Jurkat, Clone E6-1 (cell line): Measurements from ENCODE around the gene TMEM40.
"Not testable (repeated sequence)": the region's sequence is repeated elsewhere in the genome, so short reads cannot be mapped to it uniquely, and the experiment has no call there.

ENCODE experiments used
- DNase-seq: peaks from one replicate; pipeline ENCODE4 v3.0.0-alpha.2; 2011; ENCODE audit warnings: low read depth, low spot score
- H3K4me3 ChIP-seq: 2 replicates; pipeline ENCODE4 v1.5.1; 2011; ENCODE audit warnings: mild to moderate bottlenecking, low read length, control low read depth, moderate library complexity

TMEM40 gene

GRCh38 chr3:12727937-12728336 lies 31.1 kb downstream of the TMEM40 start:
- no peak for DNase-seq

GRCh38 chr3:12727481-12727880 lies 31.6 kb downstream of the TMEM40 start:
- DNase-seq, result no peak
- no peak overlapping the region for H3K4me3 ChIP-seq

More at GRCh38 chr3:12727937-12728336, 31.1 kb downstream of the TMEM40 start:
- no peak overlapping the region for H3K4me3 ChIP-seq

- H3K4me3 ChIP-seq, result no peak overlapping the region
- DNase-seq, result no peak
These were observed 33.6 kb downstream of the TMEM40 start for GRCh38 chr3:12725436-12725835.

- no peak for DNase-seq
These were observed 34.3 kb downstream of the TMEM40 start for GRCh38 chr3:12724794-12725193.

GRCh38 chr3:12723362-12723761 lies 35.7 kb downstream of the TMEM40 start:
- DNase-seq, H3K4me3 ChIP-seq: not testable (repeated sequence)

More at GRCh38 chr3:12724794-12725193, 34.3 kb downstream of the TMEM40 start:
- H3K4me3 ChIP-seq, result no peak overlapping the region

GRCh38 chr3:12722226-12722625 lies 36.8 kb downstream of the TMEM40 start:
- H3K4me3 ChIP-seq, result no peak overlapping the region
- no peak for DNase-seq

- DNase-seq, result peak; percentile 78
- H3K4me3 ChIP-seq, result no peak overlapping the region
These were observed 38.8 kb downstream of the TMEM40 start for GRCh38 chr3:12719984-12720898.

GRCh38 chr3:12719541-12719940 lies 39.5 kb downstream of the TMEM40 start:
- H3K4me3 ChIP-seq, result no peak overlapping the region
- no peak for DNase-seq

GRCh38 chr3:12716605-12717151 lies 42.4 kb downstream of the TMEM40 start:
- DNase-seq, result no peak

GRCh38 chr3:12714278-12714677 lies 44.8 kb downstream of the TMEM40 start:
- H3K4me3 ChIP-seq, result no peak overlapping the region
- DNase-seq, result no peak

More at GRCh38 chr3:12716605-12717151, 42.4 kb downstream of the TMEM40 start:
- no peak overlapping the region for H3K4me3 ChIP-seq

- no peak overlapping the region for H3K4me3 ChIP-seq
- DNase-seq, result no peak
These were observed 49.0 kb downstream of the TMEM40 start for GRCh38 chr3:12710062-12710461.

GRCh38 chr3:12709334-12709733 lies 49.7 kb downstream of the TMEM40 start:
- no peak for DNase-seq
- H3K4me3 ChIP-seq, result no peak overlapping the region

GRCh38 chr3:12708584-12709192 lies 50.4 kb downstream of the TMEM40 start:
- DNase-seq, result no peak
- no peak overlapping the region for H3K4me3 ChIP-seq

- DNase-seq, result no peak
- H3K4me3 ChIP-seq, result no peak overlapping the region
These were observed 51.6 kb downstream of the TMEM40 start for GRCh38 chr3:12707449-12707848.

- H3K4me3 ChIP-seq, result no peak overlapping the region
- DNase-seq, result peak; percentile 72
These were observed 52.4 kb downstream of the TMEM40 start for GRCh38 chr3:12706504-12707253.

GRCh38 chr3:12705981-12706380 lies 53.1 kb downstream of the TMEM40 start:
- no peak for DNase-seq
- no peak overlapping the region for H3K4me3 ChIP-seq

- DNase-seq, result no peak
- H3K4me3 ChIP-seq, result no peak overlapping the region
These were observed 53.6 kb downstream of the TMEM40 start for GRCh38 chr3:12705374-12705926.

- no peak for DNase-seq
- H3K4me3 ChIP-seq, result no peak overlapping the region
These were observed 56.6 kb downstream of the TMEM40 start for GRCh38 chr3:12702501-12702900.

- not testable (repeated sequence) for DNase-seq, H3K4me3 ChIP-seq
These were observed 57.5 kb downstream of the TMEM40 start for GRCh38 chr3:12701601-12702000.
